Erythroblast (primary cell): ENCODE data around the gene GPSM1.

Experiments
- GATA1 ChIP-seq: IDR thresholded peaks from 2 replicates; pipeline ENCODE4 v1.6.1; 2011; ENCODE audit warnings: low read depth, mild to moderate bottlenecking, control low read depth, low read length, moderate library complexity
- POLR2A ChIP-seq: IDR thresholded peaks from 2 replicates; pipeline ENCODE4 v1.6.1; 2011; ENCODE audit warnings: mild to moderate bottlenecking, low read length

GRCh38 chr9:136299116-136299515, 28.2 kb upstream of the GPSM1 start:
- TF ChIP-seq POLR2A, result no peak
- TF ChIP-seq GATA1, result no peak
